GM15510 (cell line): ENCODE results near the gene MAP3K13.

Experiments used
- POLR2A ChIP-seq: IDR thresholded peaks from 3 replicates; pipeline ENCODE4 v1.6.1; 2011; ENCODE audit warnings: borderline replicate concordance; ENCODE audit not compliant: insufficient read length; ENCODE audit errors: extremely low read depth

The MAP3K13 gene

DNA sequence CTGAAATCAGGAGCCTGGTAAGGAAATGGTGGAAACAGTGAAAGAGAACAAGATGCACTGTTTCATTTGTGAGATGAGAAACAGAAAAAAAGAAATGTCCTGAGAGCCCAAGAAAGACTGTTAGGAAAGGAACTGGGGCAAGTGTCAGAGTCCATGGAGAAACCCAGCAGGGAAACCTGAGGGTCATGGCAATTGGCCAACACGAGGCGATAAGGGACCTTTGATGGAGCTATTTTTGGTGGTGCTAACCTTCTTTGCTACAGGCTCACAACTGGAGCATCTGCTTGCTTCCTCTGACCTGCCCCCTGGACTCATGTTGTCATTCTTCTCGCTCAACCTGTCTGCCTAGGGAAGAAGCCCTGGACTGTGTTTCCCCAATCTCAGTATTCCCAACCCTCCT is 140.1 kb downstream of the MAP3K13 start:
- TF ChIP-seq POLR2A = no peak

GRCh38 chr3:185503521-185503920 is 140.6 kb downstream of the MAP3K13 start:
- no peak for TF ChIP-seq POLR2A

GRCh38 chr3:185504636-185505035 is 141.7 kb downstream of the MAP3K13 start:
- TF ChIP-seq POLR2A = no peak

DNA sequence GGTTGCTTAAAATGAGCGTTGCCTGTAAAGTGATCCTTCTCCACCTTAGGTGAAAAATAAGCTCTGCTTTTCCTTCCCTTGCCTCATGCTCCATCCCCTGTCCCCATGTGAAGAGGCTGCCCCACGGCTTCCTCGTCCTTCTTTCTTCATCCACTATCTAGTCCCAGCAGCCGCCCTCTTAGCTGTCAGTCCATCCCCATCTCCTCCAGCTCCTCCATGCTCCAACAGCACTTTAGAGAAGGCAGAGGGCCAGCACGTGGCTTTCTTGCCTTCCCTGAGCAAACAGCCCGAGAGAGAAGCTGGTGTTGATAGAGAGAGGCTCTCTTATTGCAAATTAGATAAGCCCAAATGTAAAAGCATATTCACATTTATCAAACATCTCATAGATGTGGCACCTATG is 144.9 kb downstream of the MAP3K13 start:
- no peak for TF ChIP-seq POLR2A

GRCh38 chr3:185508335-185508991 is 145.5 kb downstream of the MAP3K13 start:
- no peak for TF ChIP-seq POLR2A

DNA sequence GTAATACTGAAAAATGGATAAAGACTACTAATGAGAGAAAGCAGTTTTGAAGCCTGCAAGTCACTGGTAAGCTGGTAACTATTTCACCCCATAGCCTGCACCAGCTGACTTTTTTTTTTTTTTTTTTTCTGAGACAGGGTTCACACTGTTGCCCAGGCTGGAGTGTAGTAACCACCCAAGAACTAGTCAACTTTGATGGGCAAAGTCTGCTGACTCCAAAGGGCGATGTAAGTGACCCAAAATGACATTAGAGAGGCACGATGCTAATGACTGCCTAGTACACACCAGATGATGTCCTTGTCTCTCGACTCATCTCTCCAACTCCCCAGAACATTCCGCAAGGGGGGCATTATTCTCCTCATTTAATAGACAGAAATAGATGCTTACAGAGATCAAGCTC is 148.8 kb downstream of the MAP3K13 start:
- no peak for TF ChIP-seq POLR2A

DNA sequence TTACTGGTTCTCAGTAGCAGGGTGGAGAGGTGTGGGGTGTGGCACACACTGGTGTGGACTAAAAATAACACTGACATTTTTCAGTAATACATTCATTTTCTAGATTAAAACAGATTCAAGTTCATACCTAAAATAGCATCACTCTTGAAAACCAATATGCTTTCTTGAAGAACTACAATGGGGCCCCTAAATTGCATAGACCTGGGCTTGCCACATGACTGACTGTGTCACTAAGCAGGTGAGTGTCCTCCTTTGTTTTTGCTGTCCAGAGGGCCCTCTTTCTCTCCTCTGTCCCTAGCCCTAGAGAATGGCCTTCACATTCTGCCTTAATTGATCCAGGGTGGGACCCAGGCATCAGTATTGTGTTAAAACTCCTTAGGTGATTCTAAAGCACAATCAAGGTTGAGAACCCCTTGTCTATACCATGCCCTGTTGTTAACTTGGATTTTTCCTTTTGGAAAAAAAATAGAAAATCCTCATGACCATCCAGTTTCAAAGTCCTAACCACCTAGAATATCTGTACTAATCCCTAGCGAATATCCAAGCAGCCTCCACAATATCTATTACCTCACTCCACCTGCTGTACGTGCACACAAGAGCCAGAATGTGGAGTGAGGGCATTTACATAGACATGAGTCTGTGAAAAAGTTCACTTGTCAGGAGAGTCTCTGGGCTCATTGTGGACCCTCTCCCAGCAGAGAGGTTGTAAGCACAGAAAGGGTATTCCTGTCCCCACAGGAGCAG is 154.6 kb downstream of the MAP3K13 start:
- no peak for TF ChIP-seq POLR2A

- no peak for TF ChIP-seq POLR2A
Observed at GRCh38 chr3:185519021-185519420, 156.1 kb downstream of the MAP3K13 start.

- TF ChIP-seq POLR2A = no peak
Observed at GRCh38 chr3:185521349-185522138, 158.6 kb downstream of the MAP3K13 start.

- no peak for TF ChIP-seq POLR2A
Observed at GRCh38 chr3:185526349-185526951, 163.5 kb downstream of the MAP3K13 start.

- TF ChIP-seq POLR2A = no peak
Observed at GRCh38 chr3:185527364-185527763, 164.4 kb downstream of the MAP3K13 start.

- TF ChIP-seq POLR2A = no peak
Observed at GRCh38 chr3:185528532-185528931, 165.6 kb downstream of the MAP3K13 start.

DNA sequence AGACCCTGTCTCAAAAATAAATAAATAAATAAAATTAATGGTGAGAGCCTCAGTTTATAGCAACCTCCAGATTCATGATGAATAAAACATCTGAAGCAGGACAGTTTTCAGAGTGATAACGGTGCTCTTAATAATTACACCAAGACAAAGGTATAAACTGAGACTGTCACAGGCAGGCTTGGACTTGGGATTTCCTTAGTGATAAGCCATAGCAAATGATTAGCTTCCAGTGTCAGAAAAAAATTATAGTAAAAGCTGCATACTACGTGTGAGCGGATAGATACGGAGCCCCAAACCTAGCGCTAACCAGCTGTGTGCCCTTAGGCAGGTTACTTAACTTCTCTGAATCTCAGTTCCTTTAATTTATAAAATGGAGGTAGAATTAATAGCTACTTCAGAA is 167.9 kb downstream of the MAP3K13 start:
- no peak for TF ChIP-seq POLR2A

DNA sequence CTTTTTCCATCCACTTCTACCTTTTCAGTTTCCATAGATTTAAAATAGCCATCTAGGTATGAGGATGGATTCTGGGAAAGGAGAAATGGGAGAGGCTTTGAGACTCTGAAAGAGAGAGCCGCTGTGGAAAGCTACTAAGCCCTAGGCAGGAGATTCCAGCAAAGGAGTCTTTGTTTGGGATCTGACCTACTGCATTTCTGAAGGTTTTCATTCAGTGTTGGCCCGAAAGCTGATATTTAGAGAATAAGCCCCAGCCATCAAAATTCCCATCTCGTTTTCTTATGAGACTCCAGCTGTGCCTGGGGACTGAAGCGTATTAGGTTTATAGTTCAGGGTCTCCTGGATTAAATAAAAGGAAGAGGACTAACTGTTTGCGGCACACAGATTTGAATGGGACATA is 170.0 kb downstream of the MAP3K13 start:
- TF ChIP-seq POLR2A = no peak

GRCh38 chr3:185534511-185534910 is 171.6 kb downstream of the MAP3K13 start:
- TF ChIP-seq POLR2A = no peak
